Muscle layer of colon (tissue), 2 donors: ENCODE data around the gene CNTN5.

Experiments used
- H3K27ac ChIP-seq: one replicate; pipeline ENCODE4 v1.7.0; 2013; ENCODE audit warnings: low read depth, mild to moderate bottlenecking, low read length, moderate library complexity
- H3K27me3 ChIP-seq, 2 donors: one replicate each; pipeline ENCODE4 v1.7.0; 2013; ENCODE audit warnings: low read length in 2 of 2, mild to moderate bottlenecking in 2 of 2; ENCODE audit not compliant: insufficient read depth in 2 of 2, control insufficient read depth in 1 of 2
- H3K36me3 ChIP-seq: one replicate; pipeline ENCODE4 v1.7.0; 2013; ENCODE audit warnings: mild to moderate bottlenecking, low read length; ENCODE audit not compliant: insufficient read depth
- H3K4me1 ChIP-seq: one replicate; pipeline ENCODE4 v1.7.0; 2013; ENCODE audit warnings: mild to moderate bottlenecking, low read length; ENCODE audit not compliant: insufficient read depth
- H3K4me3 ChIP-seq, 2 donors: one replicate each; pipeline ENCODE4 v1.7.0; 2013; ENCODE audit warnings: low read length in 2 of 2, low read depth in 1 of 2, mild to moderate bottlenecking in 1 of 2, moderate library complexity in 1 of 2
- H3K9ac ChIP-seq: one replicate; pipeline ENCODE4 v1.7.0; 2013; ENCODE audit warnings: low read length
- H3K9me3 ChIP-seq: one replicate; pipeline ENCODE4 v1.7.0; 2013; ENCODE audit warnings: mild to moderate bottlenecking, low read length
- donor health status: abdominal sarcoma.
- donor health status: Adenocarcinoma of cecum.

The CNTN5 gene

GRCh38 chr11:99887481-99887880 lies 866.7 kb downstream of the CNTN5 start:
- Histone ChIP-seq H3K4me1 (no peaks in the 10 kb centered on the region), H3K9me3 (no peaks in the 10 kb centered on the region), H3K27me3 (no peaks in the 10 kb centered on the region), H3K36me3 (no peaks in the 10 kb centered on the region), H3K4me3 (no peak overlapping the region), H3K27ac (no peak overlapping the region), H3K9ac (no peak overlapping the region)

- H3K4me1 ChIP-seq = no peaks in the 10 kb centered on the region
- no peaks in the 10 kb centered on the region for H3K36me3 ChIP-seq
- H3K4me3 ChIP-seq = no peak overlapping the region
- no peak overlapping the region for H3K9ac ChIP-seq
- no peaks in the 10 kb centered on the region for H3K9me3 ChIP-seq
- no peak overlapping the region for H3K27ac ChIP-seq
- H3K27me3 ChIP-seq = no peaks in the 10 kb centered on the region
These were observed 873.1 kb downstream of the CNTN5 start for GRCh38 chr11:99893811-99894210.

GRCh38 chr11:99901175-99901574 lies 880.4 kb downstream of the CNTN5 start:
- Histone ChIP-seq H3K9ac (no peak overlapping the region), H3K27me3 (no peaks in the 10 kb centered on the region), H3K9me3 (no peaks in the 10 kb centered on the region), H3K4me1 (no peaks in the 10 kb centered on the region), H3K27ac (no peak overlapping the region), H3K4me3 (no peak overlapping the region), H3K36me3 (no peaks in the 10 kb centered on the region)

GRCh38 chr11:99911116-99911515 lies 890.4 kb downstream of the CNTN5 start:
- no peaks in the 10 kb centered on the region for H3K36me3 ChIP-seq
- no peak overlapping the region for H3K9ac ChIP-seq
- no peaks in the 10 kb centered on the region for H3K9me3 ChIP-seq
- no peaks in the 10 kb centered on the region for H3K27me3 ChIP-seq
- no peak overlapping the region for H3K4me3 ChIP-seq
- H3K27ac ChIP-seq = no peak overlapping the region
- H3K4me1 ChIP-seq = no peaks in the 10 kb centered on the region

GRCh38 chr11:99916078-99916477 lies 895.3 kb downstream of the CNTN5 start:
- Histone ChIP-seq H3K36me3 (no peaks in the 10 kb centered on the region), H3K9me3 (no peaks in the 10 kb centered on the region), H3K4me3 (no peak overlapping the region), H3K27me3 (no peaks in the 10 kb centered on the region), H3K27ac (no peak overlapping the region), H3K9ac (no peak overlapping the region), H3K4me1 (no peaks in the 10 kb centered on the region)

- Histone ChIP-seq H3K36me3 (no peaks in the 10 kb centered on the region), H3K4me3 (no peak overlapping the region), H3K4me1 (no peaks in the 10 kb centered on the region), H3K9ac (no peak overlapping the region), H3K9me3 (no peaks in the 10 kb centered on the region), H3K27me3 (no peaks in the 10 kb centered on the region), H3K27ac (no peak overlapping the region)
These were observed 898.0 kb downstream of the CNTN5 start for GRCh38 chr11:99918761-99919160.

- Histone ChIP-seq H3K4me3 (no peak overlapping the region), H3K27me3 (no peaks in the 10 kb centered on the region), H3K9me3 (no peaks in the 10 kb centered on the region), H3K36me3 (no peaks in the 10 kb centered on the region), H3K27ac (no peak overlapping the region), H3K4me1 (no peaks in the 10 kb centered on the region), H3K9ac (no peak overlapping the region)
These were observed 900.2 kb downstream of the CNTN5 start for GRCh38 chr11:99920956-99921355.

- H3K9me3 ChIP-seq = no peaks in the 10 kb centered on the region
- no peaks in the 10 kb centered on the region for H3K27me3 ChIP-seq
- H3K36me3 ChIP-seq = no peaks in the 10 kb centered on the region
- H3K4me1 ChIP-seq = no peaks in the 10 kb centered on the region
- no peak overlapping the region for H3K27ac ChIP-seq
- H3K4me3 ChIP-seq = no peak overlapping the region
- no peak overlapping the region for H3K9ac ChIP-seq
These were observed 905.2 kb downstream of the CNTN5 start for GRCh38 chr11:99925968-99926367.

GRCh38 chr11:99932684-99933083 lies 911.9 kb downstream of the CNTN5 start:
- H3K4me3 ChIP-seq = no peak overlapping the region
- H3K9me3 ChIP-seq = no peaks in the 10 kb centered on the region
- H3K27ac ChIP-seq = no peak overlapping the region
- H3K27me3 ChIP-seq = no peaks in the 10 kb centered on the region
- no peak overlapping the region for H3K9ac ChIP-seq
- no peaks in the 10 kb centered on the region for H3K36me3 ChIP-seq
- no peaks in the 10 kb centered on the region for H3K4me1 ChIP-seq

GRCh38 chr11:99934008-99934407 lies 913.3 kb downstream of the CNTN5 start:
- Histone ChIP-seq H3K4me1 (no peaks in the 10 kb centered on the region), H3K27ac (no peak overlapping the region), H3K4me3 (no peak overlapping the region), H3K36me3 (no peaks in the 10 kb centered on the region), H3K27me3 (no peaks in the 10 kb centered on the region), H3K9me3 (no peaks in the 10 kb centered on the region), H3K9ac (no peak overlapping the region)

- Histone ChIP-seq H3K27ac (no peak overlapping the region), H3K36me3 (no peaks in the 10 kb centered on the region), H3K4me1 (no peaks in the 10 kb centered on the region), H3K27me3 (no peaks in the 10 kb centered on the region), H3K4me3 (no peak overlapping the region), H3K9ac (no peak overlapping the region), H3K9me3 (no peaks in the 10 kb centered on the region)
These were observed 916.6 kb downstream of the CNTN5 start for GRCh38 chr11:99937330-99937729.

GRCh38 chr11:99952816-99953215 lies 932.1 kb downstream of the CNTN5 start:
- Histone ChIP-seq H3K27ac (no peak overlapping the region), H3K9ac (no peak overlapping the region), H3K4me3 (no peak overlapping the region), H3K9me3 (no peaks in the 10 kb centered on the region), H3K4me1 (no peaks in the 10 kb centered on the region), H3K36me3 (no peaks in the 10 kb centered on the region), H3K27me3 (no peaks in the 10 kb centered on the region)
